DMS53 treated with DMSO at 0.1 percent for 48 hours (cell line): ENCODE data around the gene EHD4.

ENCODE experiments used
- DNase-seq: peaks from one replicate; lab custom pipeline; 2025; ENCODE audit not compliant: unreplicated experiment; lab: John Stamatoyannopoulos, UW

Gene EHD4

GRCh38 chr15:41972253-41973242 is at the start of gene EHD4:
Gene EHD4 (minus strand): TSS chr15:41972557. CDS start chr15:41972494, 63 bp downstream.
- DNase-seq: peak; percentile 96

- no peak for DNase-seq
These were observed 49.2 kb upstream of the EHD4 start for GRCh38 chr15:42021593-42021992.

- DNase-seq: no peak
These were observed 48.4 kb upstream of the EHD4 start, which contains the start of gene PLA2G4E for GRCh38 chr15:42020713-42021273. Gene PLA2G4E (minus strand): TSS chr15:42021042. CDS start chr15:42021030, 12 bp downstream.

- DNase-seq: no peak
These were observed 46.2 kb upstream of the EHD4 start for GRCh38 chr15:42018306-42019224.

GRCh38 chr15:42016971-42017370 is 44.6 kb upstream of the EHD4 start:
- DNase-seq: no peak

GRCh38 chr15:42014406-42014805 is 42.0 kb upstream of the EHD4 start:
- no peak for DNase-seq

- no peak for DNase-seq
These were observed 40.6 kb upstream of the EHD4 start for GRCh38 chr15:42012928-42013482.

- DNase-seq: peak; percentile 84
These were observed 39.9 kb upstream of the EHD4 start for GRCh38 chr15:42012241-42012640.

- DNase-seq: no peak
These were observed 38.7 kb upstream of the EHD4 start for GRCh38 chr15:42011074-42011473.

- no peak for DNase-seq
These were observed 38.1 kb upstream of the EHD4 start for GRCh38 chr15:42010434-42010833.

- no peak for DNase-seq
These were observed 37.1 kb upstream of the EHD4 start for GRCh38 chr15:42009474-42009873.

- no peak for DNase-seq
These were observed 36.7 kb upstream of the EHD4 start for GRCh38 chr15:42009022-42009421.

GRCh38 chr15:42007386-42007785 is 35.0 kb upstream of the EHD4 start:
- DNase-seq: no peak

- DNase-seq: no peak
These were observed 30.0 kb upstream of the EHD4 start for GRCh38 chr15:42002333-42002732.

- DNase-seq: no peak
These were observed 28.9 kb upstream of the EHD4 start for GRCh38 chr15:42001236-42001635.

- no peak for DNase-seq
These were observed 27.2 kb upstream of the EHD4 start for GRCh38 chr15:41999290-42000285.

- DNase-seq: no peak
These were observed 25.5 kb upstream of the EHD4 start for GRCh38 chr15:41997845-41998244.

- no peak for DNase-seq
These were observed 24.7 kb upstream of the EHD4 start for GRCh38 chr15:41996921-41997592.

GRCh38 chr15:41996376-41996775 is 24.0 kb upstream of the EHD4 start:
- no peak for DNase-seq
